K562 (cell line): ENCODE results near the gene PHKG1. TPM values are rescaled to one million over a fixed set of nuclear protein-coding genes. Genes with fewer than 3 reads are reported as not detected.

Experiments used
- ATAC-seq: fragments of 200-7000 bp; cut with Tn5 transposase; 3 replicates; pipeline ENCODE4 v1.9.1; 2020; ENCODE audit warnings: moderate library complexity
- BruUV-seq: library from RNA; stranded (reverse); fragments of 400-500 nt; replicated peaks from 2 replicates; lab custom pipeline; 2021; lab: Mats Ljungman, UMichigan
- CTCF ChIA-PET: fragments of 300-600 bp; formaldehyde crosslinking; extraction: SDS; loops from one replicate; lab custom pipeline; 2021; ENCODE audit warnings: low intra/inter-chr PET ratio; lab: Yijun Ruan, JAX
- POLR2A ChIA-PET: fragments of 300-600, 350-650 bp; sonication (Branson Sonifier 250); formaldehyde crosslinking; extraction: SDS; loops from one replicate; lab custom pipeline; 2021; ENCODE audit warnings: antibody characterized with exemption, inconsistent platforms; lab: Yijun Ruan, JAX
- DNase-seq, 4 experiments: peaks; one replicate each; pipeline versions ENCODE4 v3.0.0 to v3.0.0-alpha.2; 2011 to 2018; ENCODE audit warnings: low spot score in 3 of 4, mixed read lengths in 3 of 4; ENCODE audit errors: extremely low read depth in 1 of 4
- FAIRE-seq: peaks from 2 replicates; lab custom pipeline; 2011; peaks lifted over from hg19 to GRCh38; lab: Jason Lieb, UNC
- H2AFZ ChIP-seq: 2 replicates; pipeline ENCODE4 v1.6.0; 2011; ENCODE audit warnings: low read depth, low read length, control low read depth, inconsistent platforms
- H3K27ac ChIP-seq: fragments of 200-600 bp; 3 replicates; pipeline ENCODE4 v1.8.0; 2011; ENCODE audit warnings: low read depth, mild to moderate bottlenecking, control low read depth, inconsistent platforms, low read length, moderate library complexity, mixed read lengths; ENCODE audit errors: extremely low read depth
- H3K27me3 ChIP-seq, 2 experiments: fragments of 300-600 bp in 1 of 2; 2 replicates in 1 of 2; 3 replicates in 1 of 2; pipeline versions ENCODE4 v1.6.0 to v1.8.0; 2011; ENCODE audit warnings: inconsistent platforms in 2 of 2, low read length in 2 of 2, mild to moderate bottlenecking in 1 of 2, mixed read lengths in 1 of 2, moderate library complexity in 1 of 2; ENCODE audit not compliant: control insufficient read depth in 2 of 2, insufficient read depth in 2 of 2
- H3K36me3 ChIP-seq: fragments of 300-600 bp; 3 replicates; pipeline ENCODE4 v1.8.0; 2011; ENCODE audit warnings: mild to moderate bottlenecking, low read length, inconsistent platforms; ENCODE audit not compliant: control insufficient read depth, insufficient read depth
- H3K4me1 ChIP-seq, 2 experiments: fragments of 200-600 bp in 1 of 2; replicated peaks in 1 of 2; 2 replicates in 1 of 2; 3 replicates in 1 of 2; pipeline versions ENCODE4 v1.5.1 to v1.8.0; 2011; ENCODE audit warnings: inconsistent platforms in 2 of 2, low read length in 2 of 2, mild to moderate bottlenecking in 1 of 2, mixed read lengths in 1 of 2, moderate library complexity in 1 of 2; ENCODE audit not compliant: control insufficient read depth in 2 of 2, insufficient read depth in 2 of 2
- H3K4me2 ChIP-seq: 2 replicates; pipeline ENCODE4 v1.6.1; 2011; ENCODE audit warnings: low read length, control low read depth, inconsistent platforms, mixed read lengths; ENCODE audit not compliant: insufficient read depth
- H3K4me3 ChIP-seq: fragments of 200-600 bp; sonication (generic), shearing (Covaris generic); 2 replicates; pipeline ENCODE4 v1.5.1; 2016; ENCODE audit warnings: control low read depth, inconsistent platforms
- H3K79me2 ChIP-seq: fragments of 200-600 bp; 3 replicates; pipeline ENCODE4 v1.8.0; 2011; ENCODE audit warnings: low read length, inconsistent platforms; ENCODE audit not compliant: control insufficient read depth, insufficient read depth
- H3K9ac ChIP-seq, 2 experiments: 2 replicates each; pipeline versions ENCODE4 v1.6.0 to v1.6.1; 2011; ENCODE audit warnings: low read depth in 2 of 2, low read length in 2 of 2, control low read depth in 1 of 2, inconsistent platforms in 1 of 2, mild to moderate bottlenecking in 1 of 2, mixed read lengths in 1 of 2; ENCODE audit not compliant: insufficient read depth in 1 of 2
- H3K9me1 ChIP-seq: one replicate; pipeline ENCODE4 v1.6.0; 2011; ENCODE audit warnings: inconsistent platforms, mild to moderate bottlenecking, low read length, moderate library complexity; ENCODE audit not compliant: control insufficient read depth, insufficient read depth
- H3K9me3 ChIP-seq: replicated peaks from 2 replicates; pipeline ENCODE4 v1.5.1; 2011; ENCODE audit warnings: low read depth, low read length, inconsistent platforms; ENCODE audit not compliant: control insufficient read depth, insufficient read depth
- H4K20me1 ChIP-seq: replicated peaks from 2 replicates; pipeline ENCODE4 v1.6.1; 2011; ENCODE audit warnings: low read length, inconsistent platforms, mixed read lengths; ENCODE audit not compliant: control insufficient read depth, insufficient read depth
- BRCA1 ChIP-seq, 2 experiments: fragments of 450-650 bp in 1 of 2; sonication (generic) in 1 of 2; formaldehyde crosslinking in 1 of 2; IDR thresholded peaks; 2 replicates each; pipeline versions ENCODE4 v1.5.0 to v1.6.1; 2017 to 2020; ENCODE audit warnings: mild to moderate bottlenecking in 1 of 2, missing genetic modification reagents in 1 of 2
- CHD1 ChIP-seq: fragments of 200-600 bp; sonication (generic); IDR thresholded peaks from one replicate; pipeline ENCODE4 v1.6.1; 2012; ENCODE audit warnings: mild to moderate bottlenecking, moderate library complexity, low read length, inconsistent platforms
- HSF4 ChIP-seq: fragments of 250-450 bp; sonication (Bioruptor Pico); IDR thresholded peaks from 2 replicates; pipeline ENCODE4 v2.1.2; 2022; ENCODE audit warnings: mild to moderate bottlenecking, moderate library complexity, borderline replicate concordance
- MCM2 ChIP-seq: fragments of 450-650 bp; IDR thresholded peaks from 2 replicates; pipeline ENCODE4 v1.6.1; 2017; ENCODE audit warnings: low read depth, mild to moderate bottlenecking
- STAT5B ChIP-seq: fragments of 250-450 bp; sonication (Bioruptor Pico); IDR thresholded peaks from 2 replicates; pipeline ENCODE4 v1.8.0; 2021; ENCODE audit warnings: mild to moderate bottlenecking, inconsistent platforms
- ZC3H11A ChIP-seq: IDR thresholded peaks from 2 replicates; pipeline ENCODE4 v1.6.1; 2012; ENCODE audit warnings: low read depth, low read length, improper control_type of control experiment
- ZEB2 ChIP-seq: fragments of 450-650 bp; IDR thresholded peaks from 2 replicates; pipeline ENCODE4 v1.6.1; 2016
- ZNF175 ChIP-seq: fragments of 200-800 bp; sonication (Bioruptor generic); IDR thresholded peaks from 2 replicates; pipeline ENCODE4 v1.6.1; 2016; ENCODE audit warnings: low read depth, mild to moderate bottlenecking, missing genetic modification characterization, missing compliant biosample characterization
- ZNF41 ChIP-seq: fragments of 250-450 bp; sonication (Bioruptor Pico); conservative IDR thresholded peaks from 2 replicates; pipeline ENCODE4 v1.4.0; 2020; ENCODE audit warnings: mild to moderate bottlenecking
- WGBS: fragments of 100-300 bp; shearing (Covaris generic); methylation state at CpG from one replicate; pipeline ENCODE4 v1.1.6; 2016; ENCODE audit warnings: low coverage, mixed read lengths; ENCODE audit not compliant: insufficient coverage; ENCODE audit errors: missing lambda C conversion rate; 5-methylcytosine and 5-hydroxymethylcytosine counted together
- in situ Hi-C: fragments of 300-500 bp; cut with MboI; formaldehyde crosslinking; loops from 4 replicates; pipeline ENCODE4 v1.15.0; 2018; ENCODE audit warnings: inconsistent platforms, mixed read lengths
- intact Hi-C: fragments of 100-400 bp; cut with micrococcal nuclease; formaldehyde crosslinking; loops from 2 replicates; pipeline ENCODE4 v1.14.2; 2022
- polyA plus RNA-seq, 8 experiments: library from polyadenylated mRNA; depleted of rRNA in 4 of 8; stranded (reverse) in 5 of 8; unstranded in 3 of 8; fragments of >200 nt; fragmentation: Nextera tagmentation in 2 of 8; fragmentation: Illumina TruSeq in 1 of 8; extraction: Ambion mirVana in 2 of 8; extraction: Trizol in 1 of 8; gene quantifications; 2 replicates each; pipeline versions ENCODE4 v1.2.1 to v1.2.3, GENCODE V29; 2011 to 2014; ENCODE audit warnings: inconsistent platforms in 1 of 8, missing spikeins in 1 of 8
- total RNA-seq, 7 experiments: library from RNA; depleted of rRNA in 6 of 7; stranded (reverse); fragments of >200 nt in 6 of 7; fragmentation: Illumina TruSeq in 2 of 7; extraction: Trizol in 2 of 7; gene quantifications; 2 replicates each; pipeline versions ENCODE4 v1.2.1 to v1.2.3, GENCODE V29; 2011 to 2021; ENCODE audit warnings: low replicate concordance in 1 of 7
- TF ChIP-seq, protein P1 (sequence below): fragments of 250-450 bp; sonication (Bioruptor Pico); IDR thresholded peaks from 2 replicates; pipeline ENCODE4 v1.9.0; 2021; ENCODE audit warnings: mild to moderate bottlenecking, inconsistent platforms
- TF ChIP-seq, protein P2 (sequence below): fragments of 450-650 bp; IDR thresholded peaks from one replicate; pipeline ENCODE4 v1.6.1; 2018; ENCODE audit warnings: mild to moderate bottlenecking, moderate library complexity; ENCODE audit not compliant: partially characterized antibody
- TF ChIP-seq, protein P3 (sequence below): fragments of 450-650 bp; formaldehyde crosslinking; IDR thresholded peaks from 2 replicates; pipeline ENCODE4 v1.4.0; 2020; ENCODE audit warnings: mild to moderate bottlenecking, moderate library complexity
- TF ChIP-seq, protein P4 (sequence below): fragments of 450-650 bp; IDR thresholded peaks from 2 replicates; pipeline ENCODE4 v1.6.1; 2016; ENCODE audit warnings: borderline replicate concordance
- TF ChIP-seq, protein P5 (sequence below): sonication (generic); formaldehyde crosslinking; IDR thresholded peaks from 2 replicates; pipeline ENCODE4 v1.8.0; 2023; ENCODE audit warnings: mild to moderate bottlenecking, missing genetic modification reagents

PHKG1 gene
- total and polyA plus RNA-seq, 9 of the 15 experiments (the other 6 are each of a cell fraction or from before 2014, with no cell fraction given), result 0.10 to 0.83 (median 0.46) TPM

DNA sequence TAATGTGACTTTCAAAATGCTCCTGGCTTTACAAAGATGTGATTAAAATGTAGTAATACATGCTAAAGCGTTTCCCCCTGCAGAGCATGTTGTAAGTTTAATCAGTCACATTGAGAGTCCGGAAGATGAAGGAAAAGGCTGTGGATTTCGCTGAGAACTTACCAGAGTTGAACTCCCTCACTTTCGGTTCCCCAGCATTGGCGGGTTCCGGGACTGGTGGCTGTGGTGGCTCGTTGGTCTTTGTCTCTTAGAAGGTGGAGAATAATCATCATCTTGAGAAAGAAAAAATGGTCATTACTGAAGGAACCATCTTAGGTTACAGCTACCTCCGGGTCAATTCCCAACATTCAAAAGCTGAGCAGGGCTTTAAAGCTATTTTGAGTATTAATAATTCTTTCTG, 33.1 kb upstream of the PHKG1 start:
- Histone ChIP-seq H3K4me2 (peak overlapping the region; percentile 33; the same call in 1 of the 2 replicates), H3K4me3 (no peak overlapping the region), H3K9me3 (no peaks in the 10 kb centered on the region), H3K27me3 (no peaks in the 10 kb centered on the region), H2AFZ (peak overlapping the region; percentile 88), H3K9ac (no peak overlapping the region), H3K4me1 (no peaks in the 10 kb centered on the region; a peak in 1 of 5 replicates), H3K36me3 (no peaks in the 10 kb centered on the region), H3K9me1 (no peaks in the 10 kb centered on the region), H4K20me1 (no peaks in the 10 kb centered on the region), H3K27ac (no peak overlapping the region), H3K79me2 (no peaks in the 10 kb centered on the region)
- DNase-seq (peak in 1 of 4 experiments; percentile 20), ATAC-seq (no peak), FAIRE-seq (no peak)
- 5% methylated on average over 8 of the region's 8 CpGs for WGBS
- POLR2A ChIA-PET, result interaction anchor here (0.7 kb wide), 1 partner anchor 27 kb away, joined by 4 read pairs; no protein-coding TSS in a partner anchor
- in situ Hi-C loops (no loop called here), intact Hi-C loops (no loop called here)
- no TSS peak for BruUV-seq
- CTCF ChIA-PET, result no interaction called here
- TF ChIP-seq CHD1, result no peak
- TF ChIP-seq, protein P1, sequence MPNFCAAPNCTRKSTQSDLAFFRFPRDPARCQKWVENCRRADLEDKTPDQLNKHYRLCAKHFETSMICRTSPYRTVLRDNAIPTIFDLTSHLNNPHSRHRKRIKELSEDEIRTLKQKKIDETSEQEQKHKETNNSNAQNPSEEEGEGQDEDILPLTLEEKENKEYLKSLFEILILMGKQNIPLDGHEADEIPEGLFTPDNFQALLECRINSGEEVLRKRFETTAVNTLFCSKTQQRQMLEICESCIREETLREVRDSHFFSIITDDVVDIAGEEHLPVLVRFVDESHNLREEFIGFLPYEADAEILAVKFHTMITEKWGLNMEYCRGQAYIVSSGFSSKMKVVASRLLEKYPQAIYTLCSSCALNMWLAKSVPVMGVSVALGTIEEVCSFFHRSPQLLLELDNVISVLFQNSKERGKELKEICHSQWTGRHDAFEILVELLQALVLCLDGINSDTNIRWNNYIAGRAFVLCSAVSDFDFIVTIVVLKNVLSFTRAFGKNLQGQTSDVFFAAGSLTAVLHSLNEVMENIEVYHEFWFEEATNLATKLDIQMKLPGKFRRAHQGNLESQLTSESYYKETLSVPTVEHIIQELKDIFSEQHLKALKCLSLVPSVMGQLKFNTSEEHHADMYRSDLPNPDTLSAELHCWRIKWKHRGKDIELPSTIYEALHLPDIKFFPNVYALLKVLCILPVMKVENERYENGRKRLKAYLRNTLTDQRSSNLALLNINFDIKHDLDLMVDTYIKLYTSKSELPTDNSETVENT (CRISPR knock-in tag), result no peak
- TF ChIP-seq ZNF175, result no peak
- TF ChIP-seq, protein P2, sequence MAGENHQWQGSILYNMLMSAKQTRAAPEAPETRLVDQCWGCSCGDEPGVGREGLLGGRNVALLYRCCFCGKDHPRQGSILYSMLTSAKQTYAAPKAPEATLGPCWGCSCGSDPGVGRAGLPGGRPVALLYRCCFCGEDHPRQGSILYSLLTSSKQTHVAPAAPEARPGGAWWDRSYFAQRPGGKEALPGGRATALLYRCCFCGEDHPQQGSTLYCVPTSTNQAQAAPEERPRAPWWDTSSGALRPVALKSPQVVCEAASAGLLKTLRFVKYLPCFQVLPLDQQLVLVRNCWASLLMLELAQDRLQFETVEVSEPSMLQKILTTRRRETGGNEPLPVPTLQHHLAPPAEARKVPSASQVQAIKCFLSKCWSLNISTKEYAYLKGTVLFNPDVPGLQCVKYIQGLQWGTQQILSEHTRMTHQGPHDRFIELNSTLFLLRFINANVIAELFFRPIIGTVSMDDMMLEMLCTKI, result no peak
- TF ChIP-seq, protein P3, sequence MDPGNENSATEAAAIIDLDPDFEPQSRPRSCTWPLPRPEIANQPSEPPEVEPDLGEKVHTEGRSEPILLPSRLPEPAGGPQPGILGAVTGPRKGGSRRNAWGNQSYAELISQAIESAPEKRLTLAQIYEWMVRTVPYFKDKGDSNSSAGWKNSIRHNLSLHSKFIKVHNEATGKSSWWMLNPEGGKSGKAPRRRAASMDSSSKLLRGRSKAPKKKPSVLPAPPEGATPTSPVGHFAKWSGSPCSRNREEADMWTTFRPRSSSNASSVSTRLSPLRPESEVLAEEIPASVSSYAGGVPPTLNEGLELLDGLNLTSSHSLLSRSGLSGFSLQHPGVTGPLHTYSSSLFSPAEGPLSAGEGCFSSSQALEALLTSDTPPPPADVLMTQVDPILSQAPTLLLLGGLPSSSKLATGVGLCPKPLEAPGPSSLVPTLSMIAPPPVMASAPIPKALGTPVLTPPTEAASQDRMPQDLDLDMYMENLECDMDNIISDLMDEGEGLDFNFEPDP (CRISPR knock-in tag), result no peak
- no peak for TF ChIP-seq HSF4 (CRISPR knock-in tag)
- no peak for TF ChIP-seq ZC3H11A
- TF ChIP-seq MCM2, result no peak
- TF ChIP-seq STAT5B (CRISPR knock-in tag), result no peak
- TF ChIP-seq ZEB2, result no peak
- no peak for TF ChIP-seq ZNF41 (CRISPR knock-in tag)
- TF ChIP-seq BRCA1 (IDR thresholded peaks at IDR 0.05), result no peak
- TF ChIP-seq BRCA1 (CRISPR knock-in tag; IDR thresholded peaks at IDR 0.05), result no peak
- TF ChIP-seq, protein P4, sequence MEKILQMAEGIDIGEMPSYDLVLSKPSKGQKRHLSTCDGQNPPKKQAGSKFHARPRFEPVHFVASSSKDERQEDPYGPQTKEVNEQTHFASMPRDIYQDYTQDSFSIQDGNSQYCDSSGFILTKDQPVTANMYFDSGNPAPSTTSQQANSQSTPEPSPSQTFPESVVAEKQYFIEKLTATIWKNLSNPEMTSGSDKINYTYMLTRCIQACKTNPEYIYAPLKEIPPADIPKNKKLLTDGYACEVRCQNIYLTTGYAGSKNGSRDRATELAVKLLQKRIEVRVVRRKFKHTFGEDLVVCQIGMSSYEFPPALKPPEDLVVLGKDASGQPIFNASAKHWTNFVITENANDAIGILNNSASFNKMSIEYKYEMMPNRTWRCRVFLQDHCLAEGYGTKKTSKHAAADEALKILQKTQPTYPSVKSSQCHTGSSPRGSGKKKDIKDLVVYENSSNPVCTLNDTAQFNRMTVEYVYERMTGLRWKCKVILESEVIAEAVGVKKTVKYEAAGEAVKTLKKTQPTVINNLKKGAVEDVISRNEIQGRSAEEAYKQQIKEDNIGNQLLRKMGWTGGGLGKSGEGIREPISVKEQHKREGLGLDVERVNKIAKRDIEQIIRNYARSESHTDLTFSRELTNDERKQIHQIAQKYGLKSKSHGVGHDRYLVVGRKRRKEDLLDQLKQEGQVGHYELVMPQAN, result no peak
- TF ChIP-seq, protein P5, sequence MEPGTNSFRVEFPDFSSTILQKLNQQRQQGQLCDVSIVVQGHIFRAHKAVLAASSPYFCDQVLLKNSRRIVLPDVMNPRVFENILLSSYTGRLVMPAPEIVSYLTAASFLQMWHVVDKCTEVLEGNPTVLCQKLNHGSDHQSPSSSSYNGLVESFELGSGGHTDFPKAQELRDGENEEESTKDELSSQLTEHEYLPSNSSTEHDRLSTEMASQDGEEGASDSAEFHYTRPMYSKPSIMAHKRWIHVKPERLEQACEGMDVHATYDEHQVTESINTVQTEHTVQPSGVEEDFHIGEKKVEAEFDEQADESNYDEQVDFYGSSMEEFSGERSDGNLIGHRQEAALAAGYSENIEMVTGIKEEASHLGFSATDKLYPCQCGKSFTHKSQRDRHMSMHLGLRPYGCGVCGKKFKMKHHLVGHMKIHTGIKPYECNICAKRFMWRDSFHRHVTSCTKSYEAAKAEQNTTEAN (CRISPR knock-in tag), result no peak
